HG02610 (cell line): ENCODE data around the gene NLRC5.
"Not testable (repeated sequence)": the region's sequence is repeated elsewhere in the genome, so short reads cannot be mapped to it uniquely, and the experiment has no call there.

ENCODE experiments used
- ATAC-seq: cut with Tn5 transposase; IDR thresholded peaks from one replicate; pipeline ENCODE4 v1.9.1; 2021; ENCODE audit warnings: mild to moderate bottlenecking, moderate library complexity; ENCODE audit not compliant: unreplicated experiment

NLRC5 gene

DNA sequence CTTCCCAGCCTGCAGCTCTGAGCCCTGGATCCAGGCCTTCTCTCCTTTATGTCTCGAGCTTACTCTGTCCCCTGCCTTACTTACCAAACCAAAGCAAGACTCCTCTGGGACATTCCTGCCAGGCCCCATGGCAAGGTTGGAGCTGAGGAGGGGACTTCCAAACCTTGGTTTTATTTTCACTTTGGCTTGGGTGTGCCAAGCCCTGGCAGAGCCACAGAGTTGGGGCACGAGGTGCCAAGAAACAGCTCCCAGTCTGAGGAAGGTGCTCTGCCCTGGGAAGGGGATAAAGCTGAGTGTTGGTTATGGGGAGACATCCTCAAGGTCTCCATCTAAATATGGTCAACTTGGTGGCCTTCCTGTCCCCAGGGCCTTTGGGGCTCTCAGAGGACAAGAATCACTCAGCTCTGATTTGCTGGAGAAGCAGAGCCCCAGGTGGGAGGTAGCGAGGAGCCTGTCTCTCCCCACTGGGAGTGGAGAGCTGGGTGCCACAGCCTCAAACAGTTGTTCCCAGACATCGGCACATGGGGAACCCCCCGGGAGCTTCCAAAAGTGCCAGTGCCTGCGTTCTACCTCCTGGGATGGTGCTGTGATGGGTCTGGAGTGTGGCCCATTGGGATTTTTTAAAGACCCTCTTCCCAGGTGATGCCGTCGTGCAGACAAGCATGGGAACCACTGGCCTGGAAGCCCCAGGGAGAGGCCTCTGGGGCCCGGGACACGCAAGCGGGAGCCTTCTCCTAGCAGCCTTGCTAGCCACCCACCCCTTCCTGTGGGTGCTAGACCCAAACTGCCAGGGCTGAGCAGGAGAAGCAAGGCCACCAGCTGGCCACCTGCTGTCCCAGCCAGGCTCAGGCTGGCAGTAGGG lies 10.3 kb downstream of the NLRC5 start:
- peak; percentile 33 for ATAC-seq

DNA sequence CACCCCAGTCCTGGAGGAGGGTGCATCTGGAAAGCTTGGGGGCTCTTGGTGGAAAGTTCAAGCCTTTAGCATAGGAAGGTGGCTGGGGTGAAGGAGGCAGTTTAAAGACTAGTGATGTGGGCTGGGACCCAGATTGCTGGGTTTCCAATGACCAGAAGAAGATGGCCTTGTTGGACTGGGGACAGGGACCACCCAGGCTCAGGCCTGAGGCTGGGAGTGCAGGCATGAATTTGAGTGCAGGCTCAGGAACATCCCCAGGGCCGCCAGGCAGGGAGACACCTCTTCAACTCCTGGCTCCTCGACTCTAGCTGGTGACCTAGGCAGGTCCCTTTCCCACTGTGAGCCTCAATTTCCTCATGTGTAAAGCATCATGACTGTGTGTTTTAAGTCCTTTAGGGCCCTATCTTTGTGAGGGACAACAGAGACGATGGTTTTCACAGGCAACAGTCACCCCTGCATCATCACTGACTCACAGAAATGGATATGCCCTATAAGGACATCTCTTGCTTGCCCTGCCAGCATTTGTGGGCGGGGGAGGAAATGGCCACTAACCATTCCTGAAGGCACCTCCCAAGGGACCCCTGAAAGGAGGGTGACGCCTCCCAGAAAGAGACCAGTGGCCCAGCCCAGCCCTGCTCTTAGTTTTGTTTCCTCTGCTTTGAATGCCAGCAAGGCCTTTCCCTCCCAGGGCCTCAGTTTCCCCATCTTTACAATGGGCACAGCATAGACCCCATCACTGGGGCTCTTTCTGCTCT lies 11.1 kb downstream of the NLRC5 start:
- ATAC-seq: peak; percentile 57

DNA sequence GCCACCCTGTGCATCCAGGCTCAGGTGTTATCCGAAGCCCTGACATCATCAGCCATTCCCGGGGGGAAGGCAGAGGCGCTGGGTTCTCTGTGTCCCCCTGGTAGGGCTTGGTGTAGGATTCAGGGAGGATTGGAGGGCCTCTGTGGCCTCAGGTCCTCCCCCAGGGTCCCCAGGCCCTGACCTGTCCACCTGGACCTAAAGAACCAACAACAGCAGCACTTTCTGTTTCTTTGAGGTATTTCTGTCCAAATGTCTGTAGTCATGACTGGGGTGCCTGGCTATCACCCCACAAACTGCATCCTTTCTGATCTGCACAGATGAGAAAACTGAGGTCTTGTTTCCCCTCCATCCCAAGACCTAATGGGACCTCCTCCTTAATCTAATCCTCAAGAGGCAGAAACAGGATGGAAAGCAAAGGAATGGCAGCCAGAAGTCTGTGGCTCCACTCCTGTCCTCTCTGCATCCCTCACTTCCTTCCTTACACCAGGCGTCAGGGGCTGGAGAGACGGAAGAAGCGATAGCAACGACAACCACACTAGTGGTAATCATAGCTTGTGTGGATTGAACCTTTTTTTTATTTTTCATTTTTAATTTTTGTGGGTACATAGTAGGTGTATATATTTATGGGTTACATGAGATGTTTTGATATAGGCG lies 11.8 kb downstream of the NLRC5 start:
- no peak for ATAC-seq

DNA sequence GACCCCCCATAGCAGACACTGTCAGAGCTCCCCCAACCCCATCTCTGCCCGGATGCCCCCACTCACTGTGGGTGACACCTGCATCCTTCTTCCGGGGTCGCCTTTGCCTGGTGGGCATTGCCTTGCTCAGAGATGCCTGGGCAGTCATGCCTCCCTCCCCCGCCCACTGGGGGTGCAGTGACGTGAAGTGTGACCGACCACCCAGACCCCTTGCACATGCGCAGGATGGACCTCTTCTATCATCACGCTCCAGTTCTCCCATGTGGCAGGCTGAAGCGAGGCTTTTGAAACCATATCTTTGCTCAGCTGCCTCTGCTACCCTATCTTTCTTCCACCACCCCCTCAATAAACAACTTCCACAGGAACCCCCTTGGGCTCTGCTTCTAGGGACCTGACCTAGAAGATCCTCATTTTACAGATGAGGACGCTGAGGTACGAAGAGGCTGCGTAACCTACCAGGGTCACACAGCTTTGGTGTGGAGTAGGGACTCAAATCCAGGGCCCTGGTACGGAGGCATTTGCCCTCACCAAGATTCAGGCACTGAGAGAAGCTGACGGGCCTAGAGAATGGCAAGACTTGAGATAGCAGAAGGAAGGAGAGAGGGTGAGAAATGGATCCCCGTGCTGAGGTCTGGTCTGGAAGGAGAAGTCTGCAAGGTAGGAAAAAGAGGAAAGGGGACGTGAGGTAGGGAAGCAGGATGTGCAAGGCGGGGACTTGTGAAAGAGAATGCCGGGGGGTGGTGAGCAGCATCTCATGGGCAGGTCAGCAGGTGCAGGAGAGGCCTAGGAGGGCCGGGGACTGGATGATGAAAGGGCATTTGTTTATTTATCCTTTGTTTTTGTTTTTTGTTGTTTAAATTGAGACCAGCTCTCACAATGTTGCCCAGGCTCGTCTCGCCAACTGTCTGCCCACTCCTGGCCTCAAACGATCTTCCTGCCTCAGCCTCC lies 14.4 kb downstream of the NLRC5 start:
- ATAC-seq: no peak

DNA sequence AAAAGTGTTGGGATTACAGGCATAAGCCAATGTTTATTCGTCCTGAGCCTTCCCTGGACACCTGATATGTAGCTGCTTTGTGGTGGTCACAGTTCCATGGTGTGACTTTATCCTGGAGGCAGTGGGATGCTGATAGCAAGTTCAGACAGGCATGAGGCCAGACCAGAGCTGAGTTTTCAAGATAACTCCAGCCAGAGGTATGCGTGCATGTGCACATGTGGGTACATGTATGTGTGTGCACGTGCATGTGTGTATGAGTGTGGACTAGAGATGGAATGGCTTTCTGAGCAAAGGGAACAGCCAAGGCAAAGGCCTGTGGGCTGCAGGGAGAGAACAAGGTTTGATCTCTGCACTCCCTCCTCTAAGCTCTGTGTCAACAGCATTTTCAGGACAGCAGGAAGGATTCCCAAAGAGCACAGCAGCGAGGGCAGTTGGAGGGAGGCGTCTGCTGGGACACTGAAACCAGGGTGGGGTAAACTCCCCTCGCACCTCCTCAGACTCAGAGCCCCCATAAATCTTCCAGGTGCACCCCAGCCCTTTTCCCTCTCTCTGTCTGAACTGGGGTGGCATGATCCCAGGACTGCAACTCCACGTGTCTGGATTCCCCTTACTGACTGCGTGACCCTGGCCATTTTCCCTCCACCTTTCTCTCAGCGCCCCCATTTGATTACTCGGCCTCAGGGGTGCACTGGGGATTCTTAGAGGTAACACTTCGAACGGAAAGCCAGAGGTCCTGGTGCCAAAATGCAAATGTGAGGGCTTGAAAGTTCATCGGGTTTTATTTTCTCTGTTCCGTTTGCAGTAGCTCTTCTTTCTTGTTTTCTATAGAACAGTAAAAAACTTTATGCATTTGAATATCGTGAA lies 15.3 kb downstream of the NLRC5 start:
- no peak for ATAC-seq

DNA sequence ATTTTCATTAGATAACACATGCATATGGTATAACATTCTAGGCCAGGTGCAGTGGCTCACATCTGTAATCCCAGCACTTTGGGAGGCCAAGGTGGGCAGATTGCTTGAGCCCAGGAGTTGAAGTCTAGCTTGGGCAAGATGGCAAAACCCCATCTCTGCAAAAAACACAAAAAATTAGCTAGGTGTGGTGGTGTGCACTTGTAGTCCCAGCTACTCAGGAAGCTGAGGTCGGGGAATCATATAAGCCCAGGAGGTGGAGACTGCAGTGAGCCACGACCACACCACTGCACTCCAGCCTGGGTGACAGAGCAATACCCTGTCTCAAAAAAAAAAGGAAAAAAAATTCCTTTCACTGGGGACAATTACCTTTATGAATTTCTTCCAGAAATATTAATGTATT lies 16.2 kb downstream of the NLRC5 start:
- not testable (repeated sequence) for ATAC-seq

DNA sequence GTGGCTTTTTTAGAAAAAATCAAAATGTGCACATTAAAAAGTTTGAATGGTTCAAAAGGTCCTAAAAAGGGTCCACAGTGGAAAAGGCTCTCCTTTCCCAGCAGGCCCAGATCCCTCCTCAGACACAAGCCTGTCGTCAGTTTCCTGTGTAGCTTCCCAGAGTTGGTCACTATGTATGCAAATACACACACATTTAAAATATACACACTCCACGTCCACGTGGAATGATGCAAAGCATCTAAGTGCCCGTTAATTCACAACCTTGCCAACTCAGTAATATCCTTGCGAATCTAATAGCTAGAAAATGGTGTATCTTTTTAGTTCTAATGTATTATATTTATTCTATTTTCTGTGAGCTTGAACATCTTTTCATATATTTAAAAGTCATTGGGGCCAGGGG lies 17.7 kb downstream of the NLRC5 start:
- ATAC-seq: no peak

DNA sequence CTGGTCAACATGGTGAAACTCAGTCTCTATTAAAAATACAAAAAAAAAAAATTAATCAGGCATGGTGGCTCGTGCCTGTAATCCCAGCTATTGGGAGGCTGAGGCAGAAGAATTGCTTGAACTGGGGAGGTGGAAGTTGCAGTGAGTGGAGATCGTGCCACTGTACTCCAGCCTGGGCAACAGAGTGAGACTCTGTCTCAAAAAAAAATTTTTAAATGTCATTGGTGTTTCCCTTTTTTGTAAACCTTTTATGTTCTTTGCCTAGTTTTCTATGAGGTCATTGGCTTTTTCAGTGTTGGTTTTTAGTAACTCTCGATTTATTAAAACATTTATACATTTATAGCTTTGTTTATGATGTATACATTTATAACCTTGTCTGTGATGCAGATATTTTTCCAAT lies 18.2 kb downstream of the NLRC5 start:
- ATAC-seq: no peak

DNA sequence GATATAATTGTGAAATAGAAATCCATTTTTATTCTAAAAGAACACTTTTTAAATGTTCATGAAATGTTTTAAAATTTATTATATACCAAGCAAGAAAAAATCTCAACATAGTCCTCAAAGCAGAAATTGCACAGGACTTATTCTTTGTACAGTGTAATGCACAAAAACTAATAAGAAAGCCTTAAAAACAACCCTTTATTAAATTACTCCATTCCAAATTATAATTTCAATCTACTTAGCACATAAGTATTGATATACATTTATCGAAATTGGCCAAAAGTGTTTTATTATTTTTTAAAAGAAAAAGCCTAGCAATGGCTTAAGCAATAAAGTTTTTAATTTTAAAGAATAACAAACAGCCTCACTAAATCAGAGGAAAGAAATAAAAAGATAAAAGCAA lies 19.1 kb downstream of the NLRC5 start:
- no peak for ATAC-seq

DNA sequence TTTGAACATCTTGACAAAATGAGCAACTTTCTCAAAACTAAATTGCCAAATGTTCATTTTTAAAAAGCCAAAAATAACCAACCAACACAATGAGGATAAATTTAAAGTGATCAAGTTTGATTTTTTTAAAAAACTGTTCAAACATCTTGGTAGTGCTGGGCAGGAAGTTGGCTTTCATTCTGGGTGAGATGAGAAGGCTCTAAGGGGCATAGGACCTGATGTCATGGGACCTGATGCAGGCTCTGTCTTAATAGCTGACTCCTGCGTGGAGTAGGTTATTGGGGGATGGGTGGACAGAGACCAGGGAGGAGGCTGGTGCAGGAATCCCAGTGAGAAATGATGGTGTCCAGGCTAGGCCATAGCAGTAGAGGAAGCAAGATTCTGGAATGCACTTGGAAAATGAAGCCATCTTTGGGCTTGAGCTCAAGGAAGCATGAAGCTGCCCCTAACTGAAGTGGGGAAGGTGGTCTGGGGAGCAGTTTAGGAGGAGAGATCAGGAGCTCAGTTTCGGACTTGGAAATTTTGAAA lies 20.4 kb downstream of the NLRC5 start:
- no peak for ATAC-seq

DNA sequence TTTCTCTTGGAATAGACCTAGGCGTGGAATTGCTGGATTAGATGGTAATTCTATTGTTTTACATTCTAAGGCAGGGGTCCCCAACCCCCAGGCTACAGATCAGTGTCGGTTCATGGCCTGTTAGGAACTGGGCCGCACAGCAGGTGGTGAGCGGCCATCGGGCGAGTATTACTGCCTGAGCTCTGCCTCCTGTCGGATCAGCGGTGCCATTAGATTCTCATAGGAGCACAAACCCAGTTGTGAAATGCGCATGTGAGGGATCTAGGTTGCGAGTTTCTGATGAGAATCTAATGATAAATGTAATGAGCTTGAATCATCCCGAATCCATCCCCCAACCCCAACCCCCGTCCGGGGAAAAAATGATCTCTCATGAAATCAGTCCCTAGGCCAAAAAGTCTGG lies 23.0 kb downstream of the NLRC5 start:
- ATAC-seq: no peak

DNA sequence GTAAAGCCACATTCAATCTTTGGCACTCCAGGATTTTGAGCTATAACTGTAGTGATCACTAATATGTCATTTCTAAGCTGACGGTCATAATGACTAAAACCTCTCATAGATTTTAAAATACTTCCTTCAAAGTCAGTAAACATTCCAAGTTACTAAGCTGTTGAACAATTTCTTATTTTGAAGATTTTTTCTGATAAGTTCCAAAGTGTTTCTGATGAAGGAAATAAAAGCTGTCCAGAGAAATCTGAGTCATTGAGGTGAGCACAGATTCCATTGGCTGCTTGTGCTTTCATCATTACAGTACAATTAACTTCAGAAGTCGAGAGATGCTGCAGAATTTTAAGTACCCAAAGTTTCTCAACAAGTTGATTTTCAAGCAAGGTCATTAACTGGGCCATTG lies 23.9 kb downstream of the NLRC5 start:
- no peak for ATAC-seq

DNA sequence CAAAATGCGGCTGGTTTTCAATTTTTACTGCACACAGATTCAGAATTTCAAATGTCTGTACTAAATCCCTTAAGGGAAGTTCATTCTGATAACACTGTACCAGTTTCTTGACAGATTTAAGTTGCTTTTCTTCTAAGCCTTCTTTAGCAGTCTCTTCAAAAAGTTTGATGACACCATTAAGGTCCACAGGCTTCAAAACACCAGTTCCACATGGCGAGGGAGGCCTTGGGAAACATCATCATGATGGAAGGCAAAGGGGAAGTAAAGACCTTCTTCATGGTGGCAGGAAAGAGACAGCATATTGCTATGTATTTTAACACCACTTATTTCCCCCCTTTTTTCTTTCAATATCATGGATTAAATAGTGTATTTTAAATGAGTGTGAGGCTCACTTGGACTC lies 24.5 kb downstream of the NLRC5 start:
- ATAC-seq: no peak

DNA sequence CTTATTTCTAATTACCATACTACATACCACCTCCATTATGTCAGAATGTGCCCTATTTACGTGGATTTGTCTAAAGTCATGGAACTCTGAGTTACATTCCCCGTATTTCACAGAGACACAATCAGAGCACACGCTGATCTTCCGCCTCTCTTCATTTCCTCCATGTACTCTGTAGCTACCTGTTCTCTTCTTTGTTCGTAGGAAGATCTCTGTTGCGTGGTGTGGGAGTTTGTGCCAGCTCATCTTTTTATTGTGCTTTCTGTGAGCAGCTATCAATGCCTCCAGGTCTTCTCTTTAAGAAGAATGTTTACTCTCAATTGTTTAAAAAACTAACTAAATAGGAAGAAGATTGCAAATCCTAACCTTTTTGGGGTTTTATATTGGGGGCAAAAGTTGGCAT lies 26.9 kb downstream of the NLRC5 start:
- no peak for ATAC-seq

DNA sequence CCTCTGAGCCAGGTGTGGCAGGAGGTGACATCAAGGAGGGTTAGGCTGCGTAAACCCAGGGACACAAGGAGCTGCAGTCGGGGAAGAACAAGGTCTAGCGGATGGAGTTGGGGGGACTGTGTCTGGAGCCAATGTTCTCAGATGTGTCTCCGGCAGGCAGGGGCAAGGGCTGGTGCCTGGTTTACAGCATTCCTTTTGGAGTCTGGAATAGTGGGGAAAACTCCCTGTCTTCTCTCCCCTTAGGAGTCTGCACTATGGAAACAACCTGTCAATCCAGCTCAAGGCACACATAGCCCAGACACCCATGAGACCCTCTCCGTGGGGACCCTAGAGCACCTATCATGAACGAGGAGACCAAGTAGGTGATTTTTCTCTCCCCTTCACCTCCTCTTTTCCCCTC lies 27.5 kb downstream of the NLRC5 start:
- no peak for ATAC-seq

DNA sequence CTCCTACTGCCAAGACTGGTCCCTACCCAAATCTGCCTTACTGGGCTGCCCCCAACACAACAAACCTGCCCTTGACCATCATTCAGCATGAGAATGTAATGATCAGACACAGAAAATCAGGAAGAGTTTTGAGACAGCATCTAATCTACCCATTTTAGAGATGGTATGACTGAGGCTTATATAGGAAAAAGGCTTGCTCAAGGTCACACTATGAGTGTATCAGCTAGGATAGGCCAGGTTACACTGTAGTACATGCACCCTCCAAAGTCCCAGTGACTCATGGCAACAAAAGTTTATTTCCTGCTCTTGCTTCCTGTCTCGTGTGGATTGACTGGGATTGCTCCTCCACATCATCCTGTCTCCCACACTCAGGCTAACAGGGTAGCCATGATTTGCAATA lies 27.9 kb downstream of the NLRC5 start:
- no peak for ATAC-seq

DNA sequence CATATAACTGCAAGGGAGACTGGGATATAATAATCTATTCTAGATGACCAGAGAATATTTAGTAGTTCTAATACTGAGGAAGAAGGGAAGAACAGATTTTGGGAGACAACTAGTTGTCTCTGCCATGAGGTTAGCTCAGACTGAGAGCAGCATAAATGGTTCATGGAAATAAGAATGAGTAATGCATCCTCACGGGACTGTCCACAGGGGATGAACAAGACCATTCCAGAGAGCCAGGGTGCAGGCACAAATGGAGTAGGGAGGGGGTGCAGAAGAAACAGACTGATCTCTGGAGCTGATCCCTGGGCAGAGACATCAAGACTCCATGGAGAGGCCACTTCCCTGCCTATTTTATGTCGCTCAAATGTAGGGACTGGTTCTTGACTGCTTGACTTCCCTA lies 30.4 kb downstream of the NLRC5 start:
- ATAC-seq: no peak

DNA sequence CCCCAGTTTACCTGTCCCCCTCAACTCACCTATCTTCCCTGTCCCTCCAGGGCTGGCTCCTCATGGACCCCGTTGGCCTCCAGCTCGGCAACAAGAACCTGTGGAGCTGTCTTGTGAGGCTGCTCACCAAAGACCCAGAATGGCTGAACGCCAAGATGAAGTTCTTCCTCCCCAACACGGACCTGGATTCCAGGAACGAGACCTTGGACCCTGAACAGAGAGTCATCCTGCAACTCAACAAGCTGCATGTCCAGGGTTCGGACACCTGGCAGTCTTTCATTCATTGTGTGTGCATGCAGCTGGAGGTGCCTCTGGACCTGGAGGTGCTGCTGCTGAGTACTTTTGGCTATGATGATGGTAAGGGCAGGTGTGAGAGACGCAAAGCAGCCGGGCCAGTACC lies 31.3 kb downstream of the NLRC5 start:
- no peak for ATAC-seq

DNA sequence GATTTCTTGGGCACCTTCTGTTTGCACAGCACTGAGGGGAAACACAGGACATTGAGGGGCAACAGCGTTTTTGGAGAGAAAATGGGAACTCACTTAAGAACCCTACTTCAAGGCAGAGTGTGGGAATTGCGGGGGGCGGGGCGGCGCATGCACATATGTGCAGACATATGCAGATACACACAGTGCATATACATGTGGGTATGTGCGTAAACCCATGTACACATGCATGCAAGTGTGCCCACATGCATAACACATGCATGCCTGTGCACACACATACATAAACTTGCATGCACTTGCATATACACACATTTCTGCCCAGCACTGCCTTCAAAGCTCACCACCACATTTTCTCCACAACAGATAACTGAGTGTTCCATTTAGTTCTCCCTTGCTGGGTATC lies 32.4 kb downstream of the NLRC5 start:
- no peak for ATAC-seq

DNA sequence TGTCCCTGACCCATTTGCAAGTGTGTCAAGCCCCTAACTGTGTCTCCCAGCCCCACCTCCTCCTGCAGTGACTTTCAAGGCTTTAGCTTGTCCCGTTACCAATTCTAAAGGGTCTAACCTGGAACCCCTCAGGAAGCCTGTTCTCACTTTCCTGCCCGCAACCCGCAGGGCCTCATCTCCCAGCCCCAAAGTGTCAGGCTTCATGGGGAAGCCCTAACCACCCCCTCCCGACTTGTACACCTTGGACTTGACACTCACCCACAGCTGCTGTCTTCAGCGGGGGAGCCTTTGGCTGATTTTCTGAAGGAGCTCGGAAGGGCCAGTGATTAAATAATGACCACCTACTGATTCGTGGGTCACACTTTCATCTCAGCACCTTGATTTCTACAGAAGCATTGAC lies 33.1 kb downstream of the NLRC5 start:
- no peak for ATAC-seq
